SU-DHL-6 (cell line): ENCODE data around the gene CTDSPL.

Experiments
- H2AFZ ChIP-seq: fragments of 200-600 bp; sonication (generic); 2 replicates; pipeline ENCODE4 v1.6.1; 2014; ENCODE audit warnings: low read depth, mild to moderate bottlenecking, moderate library complexity, mixed read lengths, antibody characterized with exemption, low read length; ENCODE audit not compliant: severe bottlenecking
- H3F3A ChIP-seq: fragments of 200-600 bp; shearing (Covaris generic); 2 replicates; pipeline ENCODE4 v1.6.0; 2016; ENCODE audit warnings: antibody characterized with exemption, mild to moderate bottlenecking; ENCODE audit not compliant: insufficient read depth
- H3K27ac ChIP-seq: fragments of 200-600 bp; sonication (generic); 2 replicates; pipeline ENCODE4 v1.5.1; 2016; ENCODE audit warnings: low read depth, mild to moderate bottlenecking, low read length, moderate library complexity, mixed read lengths
- H3K27me3 ChIP-seq: fragments of 200-600 bp; sonication (generic), shearing (Covaris generic); 2 replicates; pipeline ENCODE4 v1.6.0; 2014; ENCODE audit warnings: mild to moderate bottlenecking, low read length
- H3K36me3 ChIP-seq: fragments of 200-600 bp; sonication (generic); 2 replicates; pipeline ENCODE4 v1.6.1; 2014; ENCODE audit warnings: mild to moderate bottlenecking, low read length, mixed read lengths
- H3K4me2 ChIP-seq: fragments of 300-600, 200-600 bp; shearing (Covaris generic), sonication (generic); 2 replicates; pipeline ENCODE4 v1.6.0; 2014; ENCODE audit warnings: low read length, low read depth, mild to moderate bottlenecking; ENCODE audit not compliant: poor library complexity, severe bottlenecking
- H3K4me3 ChIP-seq: fragments of 200-600 bp; sonication (generic); 2 replicates; pipeline ENCODE4 v1.5.1; 2014; ENCODE audit warnings: antibody characterized with exemption, low read length, mild to moderate bottlenecking, mixed read lengths; ENCODE audit not compliant: insufficient read depth, poor library complexity, severe bottlenecking
- H3K79me2 ChIP-seq: fragments of 200-600 bp; sonication (generic); 2 replicates; pipeline ENCODE4 v1.6.1; 2014; ENCODE audit warnings: mild to moderate bottlenecking, low read length, moderate library complexity; ENCODE audit not compliant: insufficient read depth
- H3K9ac ChIP-seq: fragments of 200-600 bp; sonication (generic); 2 replicates; pipeline ENCODE4 v1.7.0; 2014; ENCODE audit warnings: mild to moderate bottlenecking, low read length
- H3K9me2 ChIP-seq: fragments of 200-600 bp; sonication (generic); replicated peaks from 2 replicates; pipeline ENCODE4 v1.6.1; 2014; ENCODE audit warnings: low read length; ENCODE audit not compliant: insufficient read depth
- H3K9me3 ChIP-seq: fragments of 200-600 bp; sonication (generic); 2 replicates; pipeline ENCODE4 v1.6.1; 2014; ENCODE audit warnings: low read length, mixed read lengths; ENCODE audit not compliant: insufficient read depth
- H4K20me1 ChIP-seq: fragments of 200-600 bp; sonication (generic); 2 replicates; pipeline ENCODE4 v1.6.1; 2014; ENCODE audit warnings: low read depth, mild to moderate bottlenecking, antibody characterized with exemption, low read length, moderate library complexity, mixed read lengths
- CTCF ChIP-seq: fragments of 200-600 bp; sonication (generic); IDR thresholded peaks from one replicate; pipeline ENCODE4 v1.5.1; 2017; ENCODE audit warnings: antibody characterized with exemption, mild to moderate bottlenecking, low read length, moderate library complexity; ENCODE audit not compliant: insufficient read depth, poor library complexity, severe bottlenecking
- EZH2phosphoT487 ChIP-seq: fragments of 200-600 bp; sonication (generic), shearing (Covaris generic); conservative IDR thresholded peaks from 2 replicates; pipeline ENCODE4 v1.6.1; 2018; ENCODE audit warnings: mild to moderate bottlenecking, antibody characterized with exemption, low read length, moderate library complexity, mixed read lengths

CTDSPL gene

GRCh38 chr3:37832480-37832879, 29.2 kb upstream of the CTDSPL start:
- Histone ChIP-seq H4K20me1 (no peaks in the 10 kb centered on the region), H3K27ac (no peak overlapping the region), H3K4me3 (no peak overlapping the region), H2AFZ (no peak overlapping the region), H3F3A (no peaks in the 10 kb centered on the region), H3K79me2 (no peaks in the 10 kb centered on the region), H3K27me3 (no peaks in the 10 kb centered on the region), H3K9me3 (no peaks in the 10 kb centered on the region), H3K36me3 (no peaks in the 10 kb centered on the region), H3K9me2 (no peaks in the 10 kb centered on the region), H3K4me2 (no peak overlapping the region), H3K9ac (no peak overlapping the region)
- no peak for TF ChIP-seq EZH2phosphoT487
- TF ChIP-seq CTCF, result no peak

- no peaks in the 10 kb centered on the region for H3K9me3 ChIP-seq
- no peak overlapping the region for H3K9ac ChIP-seq
- no peaks in the 10 kb centered on the region for H3F3A ChIP-seq
- H3K79me2 ChIP-seq, result no peaks in the 10 kb centered on the region
- H3K27me3 ChIP-seq, result no peaks in the 10 kb centered on the region
- H3K9me2 ChIP-seq, result no peaks in the 10 kb centered on the region
- no peak for TF ChIP-seq EZH2phosphoT487
- no peak overlapping the region for H3K4me2 ChIP-seq
- no peak overlapping the region for H2AFZ ChIP-seq
- H4K20me1 ChIP-seq, result no peaks in the 10 kb centered on the region
- H3K4me3 ChIP-seq, result no peak overlapping the region
- no peaks in the 10 kb centered on the region for H3K36me3 ChIP-seq
- no peak overlapping the region for H3K27ac ChIP-seq
Measured at GRCh38 chr3:37833302-37834186, 28.1 kb upstream of the CTDSPL start.

- Histone ChIP-seq H3K27me3 (no peaks in the 10 kb centered on the region), H3K9ac (no peak overlapping the region), H3K79me2 (no peaks in the 10 kb centered on the region), H2AFZ (no peak overlapping the region), H3K9me3 (no peaks in the 10 kb centered on the region), H3K27ac (no peak overlapping the region), H3K4me2 (no peak overlapping the region), H3F3A (no peaks in the 10 kb centered on the region), H4K20me1 (no peaks in the 10 kb centered on the region), H3K9me2 (no peaks in the 10 kb centered on the region), H3K4me3 (no peak overlapping the region), H3K36me3 (no peaks in the 10 kb centered on the region)
- TF ChIP-seq CTCF (no peak), EZH2phosphoT487 (no peak)
Measured at GRCh38 chr3:37836589-37836988, 25.1 kb upstream of the CTDSPL start.

GRCh38 chr3:37847689-37848088, 14.0 kb upstream of the CTDSPL start:
- H3K27me3 ChIP-seq, result no peaks in the 10 kb centered on the region
- H3F3A ChIP-seq, result no peaks in the 10 kb centered on the region
- no peak overlapping the region for H2AFZ ChIP-seq
- H3K9me3 ChIP-seq, result no peaks in the 10 kb centered on the region
- no peak overlapping the region for H3K4me2 ChIP-seq
- H3K36me3 ChIP-seq, result no peaks in the 10 kb centered on the region
- no peaks in the 10 kb centered on the region for H3K9me2 ChIP-seq
- no peak overlapping the region for H3K9ac ChIP-seq
- H4K20me1 ChIP-seq, result no peaks in the 10 kb centered on the region
- H3K79me2 ChIP-seq, result no peaks in the 10 kb centered on the region
- no peak overlapping the region for H3K4me3 ChIP-seq
- TF ChIP-seq EZH2phosphoT487, result no peak
- no peak for TF ChIP-seq CTCF
- no peak overlapping the region for H3K27ac ChIP-seq
